Lung (tissue), 12 donors: ENCODE data around the gene PI4K2A. TPM values are rescaled to one million over a fixed set of nuclear protein-coding genes. Genes with fewer than 3 reads are reported as not detected.

Experiments used
- ATAC-seq: fragments of 200-7000 bp; cut with Tn5 transposase; one replicate; pipeline ENCODE4 v1.9.1; 2020; ENCODE audit warnings: moderate number of reproducible peaks; ENCODE audit not compliant: insufficient read depth, low FRiP score
- DNase-seq, 3 donors: peaks; one replicate each; pipeline ENCODE4 v3.0.0-alpha.2; 2013 to 2017
- H3K27ac ChIP-seq, 2 donors: one replicate each; pipeline ENCODE4 v1.5.1; 2013; ENCODE audit warnings: mild to moderate bottlenecking in 2 of 2, moderate library complexity in 2 of 2, control low read depth in 1 of 2, inconsistent platforms in 1 of 2, low read depth in 1 of 2, low read length in 1 of 2
- H3K27me3 ChIP-seq, 3 donors: one replicate each; pipeline ENCODE4 v1.5.1; 2013; ENCODE audit warnings: low read length in 2 of 3; ENCODE audit not compliant: control insufficient read depth in 3 of 3, insufficient read depth in 3 of 3
- H3K36me3 ChIP-seq, 4 donors: one replicate each; pipeline ENCODE4 v1.5.1; 2013; ENCODE audit warnings: low read length in 4 of 4, mild to moderate bottlenecking in 1 of 4, moderate library complexity in 1 of 4; ENCODE audit not compliant: control insufficient read depth in 4 of 4, insufficient read depth in 4 of 4
- H3K4me1 ChIP-seq, 5 donors: one replicate each; pipeline ENCODE4 v1.5.1; 2013; ENCODE audit warnings: low read length in 5 of 5, mild to moderate bottlenecking in 2 of 5, moderate library complexity in 1 of 5; ENCODE audit not compliant: control insufficient read depth in 5 of 5, insufficient read depth in 5 of 5
- H3K4me3 ChIP-seq: one replicate; pipeline ENCODE4 v1.5.1; 2013; ENCODE audit warnings: mild to moderate bottlenecking, control low read depth, moderate library complexity
- H3K9ac ChIP-seq, 2 donors: one replicate each; pipeline ENCODE4 v1.5.1; 2013; ENCODE audit warnings: low read length in 2 of 2, control low read depth in 1 of 2; ENCODE audit not compliant: insufficient read depth in 1 of 2
- H3K9me3 ChIP-seq, 4 donors: one replicate each; pipeline ENCODE4 v1.5.1; 2013; ENCODE audit warnings: low read length in 3 of 4, mild to moderate bottlenecking in 1 of 4, moderate library complexity in 1 of 4; ENCODE audit not compliant: control insufficient read depth in 4 of 4, insufficient read depth in 3 of 4
- CTCF ChIP-seq: IDR thresholded peaks from 2 replicates; pipeline ENCODE4 v1.5.1; 2012; ENCODE audit warnings: mild to moderate bottlenecking; ENCODE audit errors: control extremely low read depth, extremely low read depth
- WGBS, 2 donors: extraction: QIAGEN DNeasy Blood & Tissue Kit; methylation state at CpG; one replicate each; pipeline ENCODE4 v1.1.7; 2013; 5-methylcytosine and 5-hydroxymethylcytosine counted together
- polyA plus RNA-seq, 2 donors: library from polyadenylated mRNA; stranded (reverse); fragments of 200-250 nt; gene quantifications; one replicate each; pipeline ENCODE4 v1.2.1, GENCODE V29; 2013
- total RNA-seq, 2 donors: library from RNA; depleted of rRNA in 1 of 2; stranded (reverse); fragments of >200 nt in 1 of 2; gene quantifications; one replicate each; pipeline ENCODE4 v1.2.1, GENCODE V29; 2014 to 2021
- donor health status: control.
- donor health status: control.
- donor health status: Bipolar disorder and iron deficiency.
- donor health status: healthy.
- donor health status: DM: yes; HTN: yes; CAD: no.

The PI4K2A gene
- total and polyA plus RNA-seq, 4 donors = 12.3 to 22.4 (median 14.8) TPM

GRCh38 chr10:97612386-97612785, 28.1 kb upstream of the PI4K2A start:
- DNase-seq = peak in 2 of 3 donors; percentile 26 to 40
- Histone ChIP-seq H3K27me3 (no peaks in the 10 kb centered on the region), H3K4me1 (peaks cover 0 to 3% (median 0%) of the 10 kb centered on the region in 5 donors), H3K36me3 (peaks cover 0 to 4% (median 1%) of the 10 kb centered on the region in 4 donors), H3K9me3 (no peaks in the 10 kb centered on the region), H3K9ac (no peak overlapping the region), H3K27ac (peak overlapping the region in 1 of 2 donors; percentile 48), H3K4me3 (no peak overlapping the region)
- ATAC-seq = no peak
- no peak for TF ChIP-seq CTCF
- WGBS, 2 donors = 43 to 71% methylated on average over 2 of the region's 2 CpGs

GRCh38 chr10:97618285-97618684, 22.2 kb upstream of the PI4K2A start:
- H3K9me3 ChIP-seq = no peaks in the 10 kb centered on the region
- peaks cover 0 to 4% (median 1%) of the 10 kb centered on the region in 4 donors for H3K36me3 ChIP-seq
- WGBS, 2 donors = 89 to 100% methylated on average over 4 of the region's 4 CpGs
- no peaks in the 10 kb centered on the region for H3K27me3 ChIP-seq
- H3K9ac ChIP-seq = no peak overlapping the region
- H3K27ac ChIP-seq = no peak overlapping the region
- H3K4me1 ChIP-seq = no peaks in the 10 kb centered on the region
- no peak for TF ChIP-seq CTCF
- DNase-seq (no peak), ATAC-seq (no peak)
- H3K4me3 ChIP-seq = no peak overlapping the region

- WGBS, 2 donors = 95 to 98% methylated on average over 3 to 4 of the region's 4 CpGs
- H3K9ac ChIP-seq = no peak overlapping the region
- H3K27ac ChIP-seq = no peak overlapping the region
- ATAC-seq (no peak), DNase-seq (no peak)
- no peaks in the 10 kb centered on the region for H3K27me3 ChIP-seq
- H3K4me1 ChIP-seq = no peaks in the 10 kb centered on the region
- no peak for TF ChIP-seq CTCF
- peaks cover 0 to 4% (median 1%) of the 10 kb centered on the region in 4 donors for H3K36me3 ChIP-seq
- H3K4me3 ChIP-seq = no peak overlapping the region
- no peaks in the 10 kb centered on the region for H3K9me3 ChIP-seq
These were observed 21.7 kb upstream of the PI4K2A start for GRCh38 chr10:97618733-97619132.

- no peak for ATAC-seq
- no peak overlapping the region for H3K4me3 ChIP-seq
- WGBS, 2 donors = 86 to 89% methylated on average over 1 of the region's 1 CpG
- H3K9me3 ChIP-seq = no peaks in the 10 kb centered on the region
- TF ChIP-seq CTCF = no peak
- H3K27me3 ChIP-seq = no peaks in the 10 kb centered on the region
- H3K4me1 ChIP-seq = no peaks in the 10 kb centered on the region
- DNase-seq = peak in 1 of 3 donors; percentile 14
- no peaks in the 10 kb centered on the region for H3K36me3 ChIP-seq
- no peak overlapping the region for H3K27ac ChIP-seq
- no peak overlapping the region for H3K9ac ChIP-seq
These were observed 17.2 kb upstream of the PI4K2A start for GRCh38 chr10:97623277-97623676.
